Central memory CD8-positive, alpha-beta T cell (primary cell): Measurements from ENCODE around the gene RRP7A.
A peak's percentile ranks its signal among the peaks of the same experiment; 100 is the strongest.
"Not testable (repeated sequence)": the region's sequence is repeated elsewhere in the genome, so short reads cannot be mapped to it uniquely, and the experiment has no call there.

ENCODE experiments used
- ATAC-seq: fragments of 150-1000 bp; cut with Tn5 transposase; replicated peaks from 2 replicates; pipeline ENCODE4 v1.10.0; 2022; ENCODE audit warnings: mild to moderate bottlenecking, moderate FRiP score, moderate number of reproducible peaks; ENCODE audit not compliant: poor library complexity, severe bottlenecking; ENCODE audit errors: extremely low read depth
- DNase-seq, 2 donors: peaks; one replicate each; pipeline ENCODE4 v3.0.0; 2021; ENCODE audit warnings: low spot score in 2 of 2
- H3K27ac Mint-ChIP-seq: one replicate; pipeline ENCODE4 v1.8.0; 2022; ENCODE audit warnings: low read depth, mild to moderate bottlenecking, moderate library complexity, mixed read lengths
- H3K27me3 Mint-ChIP-seq: one replicate; pipeline ENCODE4 v1.8.0; 2022; ENCODE audit warnings: mixed read lengths
- H3K36me3 Mint-ChIP-seq: one replicate; pipeline ENCODE4 v1.8.0; 2022; ENCODE audit warnings: mild to moderate bottlenecking, moderate library complexity, mixed read lengths; ENCODE audit not compliant: insufficient read depth
- H3K4me1 Mint-ChIP-seq: one replicate; pipeline ENCODE4 v1.8.0; 2022; ENCODE audit warnings: mixed read lengths
- H3K4me3 Mint-ChIP-seq: one replicate; pipeline ENCODE4 v1.8.0; 2022; ENCODE audit warnings: mild to moderate bottlenecking, moderate library complexity, mixed read lengths
- H3K9me3 Mint-ChIP-seq: one replicate; pipeline ENCODE4 v1.8.0; 2022; ENCODE audit warnings: mixed read lengths

Gene RRP7A

GRCh38 chr22:42519525-42520401 lies at the start of gene RRP7A:
Gene RRP7A, minus strand, starts transcription at chr22:42519796. Its CDS starts 10 bp downstream, at chr22:42519786.
- ATAC-seq, result peak; percentile 83
- H3K27me3 Mint-ChIP-seq, result no peaks in the 10 kb centered on the region
- no peaks in the 10 kb centered on the region for H3K9me3 Mint-ChIP-seq
- peaks cover 25% of the 10 kb centered on the region for H3K36me3 Mint-ChIP-seq
- peaks cover 21% of the 10 kb centered on the region for H3K4me1 Mint-ChIP-seq
- H3K27ac Mint-ChIP-seq, result peak within 1 kb of the TSS; percentile 96
- peak within 1 kb of the TSS; percentile 98 for H3K4me3 Mint-ChIP-seq
- peak; percentile 58 to 59 for DNase-seq

GRCh38 chr22:42567950-42568349 lies 48.4 kb upstream of the RRP7A start:
- not testable (repeated sequence) for H3K9me3 Mint-ChIP-seq, H3K36me3 Mint-ChIP-seq, DNase-seq, H3K27ac Mint-ChIP-seq, ATAC-seq, H3K4me3 Mint-ChIP-seq, H3K27me3 Mint-ChIP-seq, H3K4me1 Mint-ChIP-seq

- H3K27ac Mint-ChIP-seq, result no peak overlapping the region
- H3K4me3 Mint-ChIP-seq, result no peak overlapping the region
- H3K36me3 Mint-ChIP-seq, result peaks cover 5% of the 10 kb centered on the region
- DNase-seq, result no peak
- peaks cover 5% of the 10 kb centered on the region for H3K4me1 Mint-ChIP-seq
- no peaks in the 10 kb centered on the region for H3K27me3 Mint-ChIP-seq
- H3K9me3 Mint-ChIP-seq, result no peaks in the 10 kb centered on the region
- no peak for ATAC-seq
These were observed 46.4 kb upstream of the RRP7A start for GRCh38 chr22:42565956-42566355.

GRCh38 chr22:42564699-42565098 lies 45.1 kb upstream of the RRP7A start:
- DNase-seq (no peak), ATAC-seq (no peak)
- H3K27me3 Mint-ChIP-seq, result no peaks in the 10 kb centered on the region
- peaks cover 4% of the 10 kb centered on the region for H3K36me3 Mint-ChIP-seq
- no peaks in the 10 kb centered on the region for H3K9me3 Mint-ChIP-seq
- H3K4me1 Mint-ChIP-seq, result peaks cover 5% of the 10 kb centered on the region
- H3K4me3 Mint-ChIP-seq, result no peak overlapping the region
- peak overlapping the region; percentile 69 for H3K27ac Mint-ChIP-seq

GRCh38 chr22:42563943-42564342 lies 44.3 kb upstream of the RRP7A start:
- H3K4me3 Mint-ChIP-seq, H3K27me3 Mint-ChIP-seq, H3K36me3 Mint-ChIP-seq, H3K4me1 Mint-ChIP-seq, H3K9me3 Mint-ChIP-seq, H3K27ac Mint-ChIP-seq, ATAC-seq, DNase-seq: not testable (repeated sequence)

- ATAC-seq (no peak), DNase-seq (no peak)
- H3K9me3 Mint-ChIP-seq, result no peaks in the 10 kb centered on the region
- peak overlapping the region; percentile 37 for H3K4me3 Mint-ChIP-seq
- H3K4me1 Mint-ChIP-seq, result peaks cover 5% of the 10 kb centered on the region
- peaks cover 2% of the 10 kb centered on the region for H3K36me3 Mint-ChIP-seq
- H3K27me3 Mint-ChIP-seq, result no peaks in the 10 kb centered on the region
- no peak overlapping the region for H3K27ac Mint-ChIP-seq
These were observed 43.1 kb upstream of the RRP7A start for GRCh38 chr22:42562684-42563083.

GRCh38 chr22:42562279-42562678 lies 42.7 kb upstream of the RRP7A start:
- peak overlapping the region; percentile 37 for H3K4me3 Mint-ChIP-seq
- H3K27ac Mint-ChIP-seq, result no peak overlapping the region

GRCh38 chr22:42561856-42562255 lies 42.3 kb upstream of the RRP7A start:
- ATAC-seq, result no peak
- no peak for DNase-seq
- Mint-ChIP-seq H3K27me3 (no peaks in the 10 kb centered on the region), H3K4me3 (no peak overlapping the region), H3K27ac (no peak overlapping the region), H3K9me3 (no peaks in the 10 kb centered on the region), H3K36me3 (peaks cover 2% of the 10 kb centered on the region), H3K4me1 (peaks cover 5% of the 10 kb centered on the region)

More at GRCh38 chr22:42562279-42562678, 42.7 kb upstream of the RRP7A start:
- peaks cover 2% of the 10 kb centered on the region for H3K36me3 Mint-ChIP-seq
- H3K9me3 Mint-ChIP-seq, result no peaks in the 10 kb centered on the region
- H3K4me1 Mint-ChIP-seq, result peaks cover 5% of the 10 kb centered on the region
- no peak for ATAC-seq
- DNase-seq, result no peak
- no peaks in the 10 kb centered on the region for H3K27me3 Mint-ChIP-seq

GRCh38 chr22:42560781-42561180 lies 41.2 kb upstream of the RRP7A start:
- Mint-ChIP-seq H3K36me3 (peaks cover 2% of the 10 kb centered on the region), H3K27ac (no peak overlapping the region), H3K4me1 (peaks cover 5% of the 10 kb centered on the region), H3K4me3 (no peak overlapping the region), H3K27me3 (no peaks in the 10 kb centered on the region), H3K9me3 (no peaks in the 10 kb centered on the region)
- no peak for ATAC-seq
- DNase-seq, result no peak

GRCh38 chr22:42560381-42560780 lies 40.8 kb upstream of the RRP7A start:
- no peak for DNase-seq
- Mint-ChIP-seq H3K27ac (no peak overlapping the region), H3K4me1 (peaks cover 5% of the 10 kb centered on the region), H3K9me3 (no peaks in the 10 kb centered on the region), H3K4me3 (no peak overlapping the region), H3K27me3 (no peaks in the 10 kb centered on the region), H3K36me3 (peaks cover 2% of the 10 kb centered on the region)
- ATAC-seq, result no peak

- H3K4me3 Mint-ChIP-seq, result peak within 1 kb of the TSS; percentile 75
- ATAC-seq (peak; percentile 77), DNase-seq (peak; percentile 55 to 65)
- H3K27ac Mint-ChIP-seq, result no peak within 1 kb of the TSS
- no peaks in the 10 kb centered on the region for H3K27me3 Mint-ChIP-seq
- no peaks in the 10 kb centered on the region for H3K9me3 Mint-ChIP-seq
- H3K4me1 Mint-ChIP-seq, result peaks cover 21% of the 10 kb centered on the region
- peaks cover 2% of the 10 kb centered on the region for H3K36me3 Mint-ChIP-seq
These were observed 34.1 kb upstream of the RRP7A start, which contains the start of gene SERHL2 for GRCh38 chr22:42553475-42554361. Gene SERHL2, plus strand, starts transcription at chr22:42553956. Its CDS starts 65 bp downstream, at chr22:42554021.

GRCh38 chr22:42552294-42552647 lies 32.7 kb upstream of the RRP7A start:
- peaks cover 21% of the 10 kb centered on the region for H3K4me1 Mint-ChIP-seq
- not testable (repeated sequence) for H3K27me3 Mint-ChIP-seq, H3K9me3 Mint-ChIP-seq, H3K36me3 Mint-ChIP-seq, ATAC-seq, DNase-seq
- H3K4me3 Mint-ChIP-seq, result peak overlapping the region; percentile 75
- peak overlapping the region; percentile 91 for H3K27ac Mint-ChIP-seq
